NOMO-1 treated with dmso at 0.1 percent for 144 hours (cell line): ENCODE data around the gene ACVR1B.

ENCODE experiments used
- DNase-seq: peaks from one replicate; lab custom pipeline; 2025; ENCODE audit not compliant: unreplicated experiment; lab: John Stamatoyannopoulos, UW

The ACVR1B gene

DNA sequence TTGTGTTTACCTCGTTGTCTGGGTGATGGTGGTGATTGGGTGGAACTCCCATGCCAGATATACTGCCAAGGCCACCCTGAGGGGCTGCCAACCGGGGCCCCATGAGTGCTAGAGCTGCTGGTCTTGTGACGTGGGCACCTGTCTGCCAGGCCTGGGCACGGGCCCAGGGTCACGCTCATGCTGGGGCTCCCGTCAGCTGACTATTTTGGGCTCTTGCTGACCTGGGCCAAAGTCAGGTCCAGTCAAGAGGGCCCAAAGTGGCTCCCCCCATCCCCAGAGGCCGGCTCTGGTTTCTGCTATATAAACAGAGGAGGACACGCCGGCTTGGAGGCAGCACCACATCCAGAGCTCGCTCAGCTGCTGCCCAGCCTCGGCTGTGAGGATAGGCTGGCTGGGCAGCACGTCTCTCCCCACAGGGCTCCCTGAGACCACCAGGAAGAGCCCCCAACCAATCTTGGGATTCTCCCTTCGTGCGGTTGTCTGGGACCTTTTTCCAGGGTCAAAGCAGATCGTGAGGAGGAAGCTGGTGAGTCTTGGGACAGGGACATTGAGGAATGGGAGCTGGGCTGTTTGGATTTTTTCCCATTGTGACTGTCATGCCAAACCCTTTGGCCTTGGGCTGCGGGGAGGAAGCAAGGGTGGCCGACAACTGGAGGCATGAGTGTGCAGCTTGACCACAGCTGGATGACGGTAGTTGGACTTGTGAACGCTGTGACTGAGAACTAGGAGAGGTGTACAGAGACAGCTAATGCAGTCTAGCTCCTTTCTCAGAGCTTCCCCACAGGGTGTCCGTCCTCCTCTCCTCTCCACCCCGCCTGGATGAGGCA is 92.1 kb downstream of the ACVR1B start:
- no peak for DNase-seq

GRCh38 chr12:52044292-52044983 is 92.9 kb downstream of the ACVR1B start:
- no peak for DNase-seq

DNA sequence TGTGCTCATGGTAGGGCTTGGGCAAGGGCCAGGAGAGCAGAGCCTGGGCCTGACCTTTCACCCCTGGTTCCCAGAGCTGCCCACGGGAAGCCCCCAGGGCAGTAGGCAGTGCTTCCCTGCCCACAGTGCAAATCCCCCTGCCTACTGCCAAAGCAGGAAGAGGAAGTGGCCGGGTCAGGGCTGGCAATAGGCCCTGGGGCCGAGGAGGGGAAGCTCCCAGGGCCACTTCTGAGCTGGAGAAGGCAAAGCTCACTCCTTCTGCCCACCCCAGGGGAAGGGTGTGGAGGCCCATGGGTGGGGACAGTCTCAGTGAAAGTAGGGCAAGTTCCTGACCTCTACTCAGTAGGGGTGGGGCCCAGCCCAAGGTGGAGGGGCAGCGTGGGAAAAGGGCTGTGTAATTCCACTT is 94.3 kb downstream of the ACVR1B start:
- peak; percentile 59 for DNase-seq
